Aorta (tissue), 5 donors: Measurements from ENCODE around the gene FYN. TPM values are rescaled to one million over a fixed set of nuclear protein-coding genes. Genes with fewer than 3 reads are reported as not detected.

Experiments used
- ATAC-seq: fragments of 200-7000 bp; cut with Tn5 transposase; one replicate; pipeline ENCODE4 v1.9.1; 2022; ENCODE audit warnings: moderate library complexity; ENCODE audit not compliant: low FRiP score
- DNase-seq, 2 donors: peaks; one replicate each; pipeline ENCODE4 v3.0.0-alpha.2; 2020
- H3K27ac ChIP-seq, 2 donors: one replicate each; pipeline ENCODE4 v1.5.1; 2013; ENCODE audit warnings: low read length in 2 of 2, mild to moderate bottlenecking in 2 of 2, moderate library complexity in 2 of 2, control low read depth in 1 of 2, inconsistent platforms in 1 of 2, low read depth in 1 of 2
- H3K27me3 ChIP-seq, 2 donors: one replicate each; pipeline ENCODE4 v1.6.1; 2013; ENCODE audit warnings: control low read depth in 1 of 2, low read length in 1 of 2, mild to moderate bottlenecking in 1 of 2, moderate library complexity in 1 of 2; ENCODE audit not compliant: insufficient read depth in 2 of 2, control insufficient read depth in 1 of 2
- H3K36me3 ChIP-seq, 2 donors: one replicate each; pipeline ENCODE4 v1.6.1; 2013; ENCODE audit warnings: control low read depth in 1 of 2, low read length in 1 of 2, mild to moderate bottlenecking in 1 of 2; ENCODE audit not compliant: insufficient read depth in 2 of 2, control insufficient read depth in 1 of 2
- H3K4me1 ChIP-seq, 2 donors: one replicate each; pipeline ENCODE4 v1.6.1; 2013; ENCODE audit warnings: low read length in 2 of 2, control low read depth in 1 of 2, mild to moderate bottlenecking in 1 of 2, moderate library complexity in 1 of 2; ENCODE audit not compliant: insufficient read depth in 2 of 2, control insufficient read depth in 1 of 2
- H3K4me3 ChIP-seq, 2 donors: one replicate each; pipeline ENCODE4 v1.5.1; 2013; ENCODE audit warnings: low read length in 2 of 2, control low read depth in 1 of 2, mild to moderate bottlenecking in 1 of 2
- H3K9me3 ChIP-seq: one replicate; pipeline ENCODE4 v1.6.1; 2013; ENCODE audit warnings: mild to moderate bottlenecking, low read length; ENCODE audit not compliant: control insufficient read depth
- WGBS, 2 donors: extraction: QIAGEN DNeasy Blood & Tissue Kit; methylation state at CpG; one replicate each; pipeline ENCODE4 v1.1.7; 2013; 5-methylcytosine and 5-hydroxymethylcytosine counted together
- intact Hi-C, 2 donors: fragments of 100-400 bp; cut with DNase I; formaldehyde crosslinking; loops; one replicate each; pipeline versions ENCODE4 v1.14.2 to v1.15.0; 2022
- polyA plus RNA-seq, 2 donors: library from polyadenylated mRNA; stranded (reverse); fragments of 200-250 nt; gene quantifications; one replicate each; pipeline ENCODE4 v1.2.3, GENCODE V29; 2013
- total RNA-seq, 2 donors: library from RNA; stranded (reverse); fragmentation: NEBNext Ultra II Directional; extraction: Animal tissue kit (Norgen Biotek cat#: 25700); gene quantifications; one replicate each; pipeline ENCODE4 v1.2.1, GENCODE V29; 2021
- donor health status: healthy with polysubstance abuse.
- donor health status: Bipolar disorder and iron deficiency.
- donor health status: DM: no; HTN: no; CAD: no.
- donor health status: DM: no; HTN: no; CAD: no.
- donor health status: DM: yes; HTN: yes; CAD: no.

FYN gene
- total and polyA plus RNA-seq, 4 donors: 31.7 to 162 (median 66.3) TPM

GRCh38 chr6:111804627-111805235, 68.5 kb downstream of the FYN start:
- Histone ChIP-seq H3K36me3 (no peaks in the 10 kb centered on the region), H3K9me3 (no peaks in the 10 kb centered on the region), H3K4me1 (no peaks in the 10 kb centered on the region), H3K4me3 (no peak overlapping the region), H3K27ac (no peak overlapping the region), H3K27me3 (no peaks in the 10 kb centered on the region)
- DNase-seq (no peak), ATAC-seq (peak; percentile 71)
- WGBS, 2 donors: 45 to 54% methylated on average over 8 of the region's 8 CpGs
- intact Hi-C loops: no loop called here

- no peaks in the 10 kb centered on the region for H3K27me3 ChIP-seq
- H3K4me3 ChIP-seq: no peak overlapping the region
- no peak for ATAC-seq
- no peaks in the 10 kb centered on the region for H3K4me1 ChIP-seq
- intact Hi-C loops: no loop called here
- H3K9me3 ChIP-seq: no peaks in the 10 kb centered on the region
- WGBS, 2 donors: 68 to 76% methylated on average over 5 of the region's 5 CpGs
- no peaks in the 10 kb centered on the region for H3K36me3 ChIP-seq
- DNase-seq: no peak
- no peak overlapping the region for H3K27ac ChIP-seq
These were observed 69.4 kb downstream of the FYN start for GRCh38 chr6:111803804-111804203.

GRCh38 chr6:111803371-111803770, 69.9 kb downstream of the FYN start:
- DNase-seq (no peak), ATAC-seq (no peak)
- intact Hi-C loops: no loop called here
- H3K4me1 ChIP-seq: no peaks in the 10 kb centered on the region
- no peak overlapping the region for H3K27ac ChIP-seq
- no peaks in the 10 kb centered on the region for H3K36me3 ChIP-seq
- no peak overlapping the region for H3K4me3 ChIP-seq
- 91 to 95% methylated on average over 1 of the region's 1 CpG for WGBS, 2 donors
- no peaks in the 10 kb centered on the region for H3K27me3 ChIP-seq
- no peaks in the 10 kb centered on the region for H3K9me3 ChIP-seq

GRCh38 chr6:111802720-111803330, 70.4 kb downstream of the FYN start:
- no peaks in the 10 kb centered on the region for H3K9me3 ChIP-seq
- ATAC-seq (no peak), DNase-seq (no peak)
- H3K27me3 ChIP-seq: no peaks in the 10 kb centered on the region
- H3K36me3 ChIP-seq: no peaks in the 10 kb centered on the region
- 73 to 87% methylated on average over 2 of the region's 2 CpGs for WGBS, 2 donors
- intact Hi-C loops: no loop called here
- H3K27ac ChIP-seq: no peak overlapping the region
- H3K4me3 ChIP-seq: no peak overlapping the region
- H3K4me1 ChIP-seq: no peaks in the 10 kb centered on the region

- ATAC-seq: no peak
- no peak overlapping the region for H3K4me3 ChIP-seq
- H3K27ac ChIP-seq: no peak overlapping the region
- H3K4me1 ChIP-seq: no peaks in the 10 kb centered on the region
- intact Hi-C loops: no loop called here
- H3K36me3 ChIP-seq: no peaks in the 10 kb centered on the region
- H3K27me3 ChIP-seq: no peaks in the 10 kb centered on the region
- DNase-seq: no peak
- no peaks in the 10 kb centered on the region for H3K9me3 ChIP-seq
These were observed 71.2 kb downstream of the FYN start for GRCh38 chr6:111802015-111802414.

GRCh38 chr6:111800821-111801220, 72.4 kb downstream of the FYN start:
- no peak overlapping the region for H3K27ac ChIP-seq
- intact Hi-C loops: no loop called here
- no peaks in the 10 kb centered on the region for H3K27me3 ChIP-seq
- no peaks in the 10 kb centered on the region for H3K4me1 ChIP-seq
- no peak overlapping the region for H3K4me3 ChIP-seq
- no peaks in the 10 kb centered on the region for H3K9me3 ChIP-seq
- ATAC-seq (no peak), DNase-seq (no peak)
- H3K36me3 ChIP-seq: no peaks in the 10 kb centered on the region
- WGBS, 2 donors: 82 to 83% methylated on average over 4 of the region's 4 CpGs

- no peak for ATAC-seq
- no peaks in the 10 kb centered on the region for H3K27me3 ChIP-seq
- no peak for DNase-seq
- 65 to 78% methylated on average over 11 of the region's 11 CpGs for WGBS, 2 donors
- no peak overlapping the region for H3K4me3 ChIP-seq
- intact Hi-C loops: no loop called here
- H3K36me3 ChIP-seq: no peaks in the 10 kb centered on the region
- no peaks in the 10 kb centered on the region for H3K9me3 ChIP-seq
- no peak overlapping the region for H3K27ac ChIP-seq
- no peaks in the 10 kb centered on the region for H3K4me1 ChIP-seq
These were observed 72.9 kb downstream of the FYN start for GRCh38 chr6:111800259-111800765.

GRCh38 chr6:111799576-111800258, 73.5 kb downstream of the FYN start:
- Histone ChIP-seq H3K27ac (no peak overlapping the region), H3K27me3 (no peaks in the 10 kb centered on the region), H3K36me3 (no peaks in the 10 kb centered on the region), H3K9me3 (no peaks in the 10 kb centered on the region), H3K4me3 (no peak overlapping the region), H3K4me1 (no peaks in the 10 kb centered on the region)
- WGBS, 2 donors: 83 to 85% methylated on average over 11 of the region's 11 CpGs
- DNase-seq (no peak), ATAC-seq (peak; percentile 50)
- intact Hi-C loops: no loop called here

- no peaks in the 10 kb centered on the region for H3K9me3 ChIP-seq
- H3K36me3 ChIP-seq: peaks cover 0 to 3% of the 10 kb centered on the region in 2 donors
- no peaks in the 10 kb centered on the region for H3K4me1 ChIP-seq
- no peaks in the 10 kb centered on the region for H3K27me3 ChIP-seq
- ATAC-seq: no peak
- no peak overlapping the region for H3K27ac ChIP-seq
- intact Hi-C loops: no loop called here
- no peak overlapping the region for H3K4me3 ChIP-seq
- DNase-seq: no peak
- 88 to 93% methylated on average over 5 of the region's 5 CpGs for whole genome bisulfite sequencing, 2 donors
These were observed 74.9 kb downstream of the FYN start for GRCh38 chr6:111798281-111798725.
